HG02852 (cell line): ENCODE measurements around the gene LETMD1.
"Not testable (repeated sequence)": the region's sequence is repeated elsewhere in the genome, so short reads cannot be mapped to it uniquely, and the experiment has no call there.

Source experiments
- ATAC-seq: cut with Tn5 transposase; IDR thresholded peaks from one replicate; pipeline ENCODE4 v1.9.1; 2021; ENCODE audit warnings: mild to moderate bottlenecking, moderate library complexity; ENCODE audit not compliant: unreplicated experiment

Gene LETMD1

GRCh38 chr12:51076236-51076930 is 28.3 kb downstream of the LETMD1 start:
- ATAC-seq = no peak

- no peak for ATAC-seq
Observed at GRCh38 chr12:51077930-51078329, 29.8 kb downstream of the LETMD1 start.

GRCh38 chr12:51078346-51078745 is 30.2 kb downstream of the LETMD1 start:
- ATAC-seq = not testable (repeated sequence)

- ATAC-seq = not testable (repeated sequence)
Observed at GRCh38 chr12:51078866-51079265, 30.7 kb downstream of the LETMD1 start.

GRCh38 chr12:51080136-51080535 is 32.0 kb downstream of the LETMD1 start:
- ATAC-seq = no peak

GRCh38 chr12:51081421-51081820 is 33.3 kb downstream of the LETMD1 start:
- no peak for ATAC-seq

- peak; percentile 6 for ATAC-seq
Observed at GRCh38 chr12:51082561-51083125, 34.5 kb downstream of the LETMD1 start.

- peak; percentile 97 for ATAC-seq
Observed at GRCh38 chr12:51083126-51083833, 35.2 kb downstream of the LETMD1 start, which contains the start of gene CSRNP2. Gene CSRNP2 (minus strand): TSS chr12:51083596. CDS start chr12:51076561, 7,035 bp downstream.

GRCh38 chr12:51085757-51086156 is 37.6 kb downstream of the LETMD1 start:
- no peak for ATAC-seq

GRCh38 chr12:51086933-51087332 is 38.8 kb downstream of the LETMD1 start:
- no peak for ATAC-seq

- ATAC-seq = no peak
Observed at GRCh38 chr12:51087818-51088217, 39.7 kb downstream of the LETMD1 start.

- ATAC-seq = no peak
Observed at GRCh38 chr12:51090705-51091229, 42.6 kb downstream of the LETMD1 start.

GRCh38 chr12:51098611-51099010 is 50.5 kb downstream of the LETMD1 start:
- ATAC-seq = no peak

- no peak for ATAC-seq
Observed at GRCh38 chr12:51103977-51104376, 55.9 kb downstream of the LETMD1 start.

GRCh38 chr12:51108136-51108535 is 60.0 kb downstream of the LETMD1 start:
- ATAC-seq = no peak
